ENCODE results near the gene CATSPER4. TPM values are rescaled to one million over a fixed set of nuclear protein-coding genes. Genes with fewer than 3 reads are reported as not detected.
A peak's percentile ranks its signal among the peaks of the same experiment; 100 is the strongest.

The CATSPER4 gene
- total RNA-seq, 1 donor = not detected

DNA sequence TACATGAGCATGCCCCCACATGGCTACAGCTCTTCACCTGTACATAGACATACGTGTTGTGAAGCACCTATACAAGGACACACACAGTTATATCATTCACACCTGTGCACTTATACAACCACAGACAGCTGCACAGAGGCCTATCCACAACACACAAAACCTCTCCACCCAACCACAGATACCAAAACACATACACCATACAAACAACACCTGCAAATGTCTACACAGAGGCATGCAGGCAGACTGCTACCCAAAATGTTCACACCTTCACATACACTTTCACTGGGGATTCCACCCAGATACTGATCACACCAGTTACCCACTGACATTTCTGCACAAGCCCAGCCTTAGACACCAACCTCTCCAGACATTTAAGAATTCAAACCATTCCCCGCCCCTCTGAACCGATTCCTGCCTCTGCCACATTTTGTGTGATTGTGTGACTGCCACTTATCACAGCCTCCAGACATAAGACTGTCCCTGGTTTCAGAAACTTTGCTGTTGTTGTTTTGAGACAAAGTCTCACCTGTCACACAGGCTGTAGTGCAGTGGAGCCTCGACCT, 23.6 kb upstream of the CATSPER4 start:
- Histone ChIP-seq H3K36me3 (ENCODE audit: insufficient read depth, low read length) (no peaks in the 10 kb centered on the region), H2AFZ (ENCODE audit: low read length) (no peak overlapping the region), H3K27me3 (ENCODE audit: insufficient read depth, low read length) (peaks cover 9% of the 10 kb centered on the region), H3K4me2 (ENCODE audit: insufficient read depth, low read length) (no peak overlapping the region), H3K27ac (ENCODE audit: low read depth, low read length) (no peak overlapping the region), H3K79me2 (ENCODE audit: insufficient read depth, low read length) (peaks cover 16% of the 10 kb centered on the region), H3K4me3 (ENCODE audit: insufficient read depth, low read length) (no peak overlapping the region), H3K9me3 (ENCODE audit: low read depth, low read length) (no peaks in the 10 kb centered on the region), H3K4me1 (ENCODE audit: insufficient read depth, low read length) (peaks cover 13% of the 10 kb centered on the region), H4K20me1 (ENCODE audit: insufficient read depth, low read length) (peaks cover 3% of the 10 kb centered on the region)
- DNase-seq (ENCODE audit: insufficient read length, low spot score, missing footprints) = peak; percentile 69
- TF ChIP-seq, protein P1, sequence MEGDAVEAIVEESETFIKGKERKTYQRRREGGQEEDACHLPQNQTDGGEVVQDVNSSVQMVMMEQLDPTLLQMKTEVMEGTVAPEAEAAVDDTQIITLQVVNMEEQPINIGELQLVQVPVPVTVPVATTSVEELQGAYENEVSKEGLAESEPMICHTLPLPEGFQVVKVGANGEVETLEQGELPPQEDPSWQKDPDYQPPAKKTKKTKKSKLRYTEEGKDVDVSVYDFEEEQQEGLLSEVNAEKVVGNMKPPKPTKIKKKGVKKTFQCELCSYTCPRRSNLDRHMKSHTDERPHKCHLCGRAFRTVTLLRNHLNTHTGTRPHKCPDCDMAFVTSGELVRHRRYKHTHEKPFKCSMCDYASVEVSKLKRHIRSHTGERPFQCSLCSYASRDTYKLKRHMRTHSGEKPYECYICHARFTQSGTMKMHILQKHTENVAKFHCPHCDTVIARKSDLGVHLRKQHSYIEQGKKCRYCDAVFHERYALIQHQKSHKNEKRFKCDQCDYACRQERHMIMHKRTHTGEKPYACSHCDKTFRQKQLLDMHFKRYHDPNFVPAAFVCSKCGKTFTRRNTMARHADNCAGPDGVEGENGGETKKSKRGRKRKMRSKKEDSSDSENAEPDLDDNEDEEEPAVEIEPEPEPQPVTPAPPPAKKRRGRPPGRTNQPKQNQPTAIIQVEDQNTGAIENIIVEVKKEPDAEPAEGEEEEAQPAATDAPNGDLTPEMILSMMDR (IDR thresholded peaks at IDR 0.05; ENCODE audit: extremely low read depth, low read depth, low read length) = no peak

DNA sequence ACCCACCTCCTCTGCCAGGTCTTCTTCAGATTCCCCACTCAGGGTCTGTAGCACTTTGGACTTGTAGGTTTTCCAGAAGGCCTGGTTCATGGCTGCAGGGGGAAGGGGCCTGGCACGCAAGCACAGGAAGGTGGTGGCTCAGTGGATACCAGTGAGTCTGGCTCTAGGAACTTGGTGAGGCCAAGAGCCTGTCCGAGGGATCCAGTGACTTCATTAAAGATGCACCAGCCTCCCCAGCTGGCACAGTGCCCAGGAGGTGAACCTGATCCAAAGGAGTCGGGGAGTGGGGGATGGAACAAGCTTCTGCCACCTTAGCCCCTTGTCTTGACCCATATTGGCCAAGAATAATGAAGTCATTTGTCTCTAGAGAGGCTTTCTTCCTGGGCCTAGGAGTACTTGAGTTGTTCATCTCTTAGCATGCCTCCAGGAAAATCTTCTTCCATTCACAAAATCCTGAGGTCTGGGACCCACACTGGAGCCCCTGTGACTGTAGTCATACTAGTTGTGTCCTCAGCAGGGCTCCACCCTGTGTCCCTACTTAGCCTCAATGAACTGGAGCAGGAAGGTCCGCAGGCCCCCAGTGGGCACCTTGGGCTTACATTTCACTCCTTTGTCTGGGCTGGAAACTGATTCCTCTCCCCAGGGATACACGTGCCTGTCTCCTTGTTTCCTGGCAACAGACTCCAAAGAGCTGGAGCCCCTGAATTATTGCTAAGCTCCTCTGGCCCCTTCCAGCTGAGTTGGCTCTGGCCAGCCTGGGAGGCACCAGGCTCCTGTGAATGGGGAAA, 21.8 kb upstream of the CATSPER4 start, which contains the start of gene C1orf232:
Gene C1orf232, minus strand, starts transcription at position 554 of the 788 bp plus-strand sequence. Its CDS starts 464 bp downstream, at position 90.
- Histone ChIP-seq H2AFZ (ENCODE audit: low read length) (peak within 1 kb of the TSS; percentile 87), H3K27me3 (ENCODE audit: insufficient read depth, low read length) (peaks cover 5% of the 10 kb centered on the region), H3K79me2 (ENCODE audit: insufficient read depth, low read length) (peaks cover 16% of the 10 kb centered on the region), H3K36me3 (ENCODE audit: insufficient read depth, low read length) (no peaks in the 10 kb centered on the region), H3K9me3 (ENCODE audit: low read depth, low read length) (no peaks in the 10 kb centered on the region), H3K4me3 (ENCODE audit: insufficient read depth, low read length) (peak within 1 kb of the TSS; percentile 96), H3K4me2 (ENCODE audit: insufficient read depth, low read length) (peak within 1 kb of the TSS; percentile 94), H3K27ac (ENCODE audit: low read depth, low read length) (peak within 1 kb of the TSS; percentile 81), H4K20me1 (ENCODE audit: insufficient read depth, low read length) (peaks cover 3% of the 10 kb centered on the region), H3K4me1 (ENCODE audit: insufficient read depth, low read length) (peaks cover 9% of the 10 kb centered on the region)
- DNase-seq (ENCODE audit: insufficient read length, low spot score, missing footprints) = peak; percentile 71
- TF ChIP-seq, protein P1 (IDR thresholded peaks at IDR 0.05; ENCODE audit: extremely low read depth, low read depth, low read length) = no peak

DNA sequence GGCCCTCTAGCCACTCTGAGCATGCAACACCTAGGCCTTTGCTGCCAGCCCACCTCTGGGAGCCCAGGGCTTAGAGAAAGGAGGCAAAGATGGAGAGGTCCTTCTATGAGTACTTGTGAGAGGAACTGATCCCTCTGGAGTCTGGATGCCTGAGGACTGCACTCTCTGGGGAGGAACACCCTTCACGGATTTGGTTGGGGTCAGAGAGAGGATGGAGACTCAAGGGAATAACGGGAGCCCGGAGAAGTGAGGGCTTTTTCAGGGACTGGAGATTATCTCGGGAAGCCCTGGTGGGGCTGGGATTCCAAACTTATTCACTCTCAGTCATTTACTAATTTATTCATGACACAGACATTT, 21.2 kb upstream of the CATSPER4 start:
- Histone ChIP-seq H4K20me1 (ENCODE audit: insufficient read depth, low read length) (peaks cover 3% of the 10 kb centered on the region), H3K27me3 (ENCODE audit: insufficient read depth, low read length) (peaks cover 5% of the 10 kb centered on the region), H3K9me3 (ENCODE audit: low read depth, low read length) (no peaks in the 10 kb centered on the region), H3K79me2 (ENCODE audit: insufficient read depth, low read length) (peaks cover 16% of the 10 kb centered on the region), H3K4me1 (ENCODE audit: insufficient read depth, low read length) (peaks cover 9% of the 10 kb centered on the region), H3K4me3 (ENCODE audit: insufficient read depth, low read length) (peak overlapping the region; percentile 96), H3K36me3 (ENCODE audit: insufficient read depth, low read length) (no peaks in the 10 kb centered on the region), H3K4me2 (ENCODE audit: insufficient read depth, low read length) (peak overlapping the region; percentile 94), H2AFZ (ENCODE audit: low read length) (peak overlapping the region; percentile 87), H3K27ac (ENCODE audit: low read depth, low read length) (no peak overlapping the region)
- DNase-seq (ENCODE audit: insufficient read length, low spot score, missing footprints) = peak; percentile 78
- TF ChIP-seq, protein P1 (IDR thresholded peaks at IDR 0.05; ENCODE audit: extremely low read depth, low read depth, low read length) = no peak

Measured in osteoblast (primary cell).